Panc1 (cell line): ENCODE measurements around the gene IFI44.

Experiments
- POLR2AphosphoS5 ChIP-seq: IDR thresholded peaks from 2 replicates; pipeline ENCODE4 v1.6.1; 2012; ENCODE audit warnings: mild to moderate bottlenecking, low read depth, low read length, moderate library complexity
- TCF7L2 ChIP-seq: IDR thresholded peaks from 2 replicates; pipeline ENCODE4 v1.6.1; 2011; ENCODE audit warnings: mild to moderate bottlenecking, low read depth, low read length, inconsistent platforms
- TF ChIP-seq, protein P1 (sequence below): fragments of 450-650 bp; IDR thresholded peaks from 2 replicates; pipeline ENCODE4 v1.5.1; 2017; ENCODE audit warnings: mild to moderate bottlenecking

DNA sequence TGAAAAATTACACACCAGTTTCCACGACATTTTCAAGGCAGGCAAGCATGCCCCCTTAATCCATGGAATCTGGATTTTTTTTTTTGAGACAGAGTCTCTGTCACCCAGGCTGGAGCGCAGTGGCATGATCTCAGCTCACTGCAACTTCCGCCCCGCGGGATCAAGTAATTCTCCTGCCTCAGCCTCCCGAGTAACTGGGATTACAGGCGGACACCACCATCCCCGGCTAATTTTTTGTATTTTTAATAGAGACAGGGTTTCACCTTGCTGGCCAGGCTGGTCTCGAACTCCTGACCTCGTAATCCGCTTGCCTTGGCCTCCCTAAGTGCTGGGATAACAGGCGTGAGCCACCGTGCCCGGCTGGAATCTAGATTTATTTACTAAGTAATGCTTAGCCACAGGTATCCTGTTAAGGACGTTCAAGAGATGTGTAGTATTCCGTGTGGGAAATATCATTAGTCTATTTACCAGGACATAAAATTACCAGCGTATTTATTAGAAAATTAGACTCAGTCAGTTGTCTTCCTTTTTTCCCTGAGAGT lies 2.5 kb downstream of the IFI44 start:
- TF ChIP-seq, protein P1, sequence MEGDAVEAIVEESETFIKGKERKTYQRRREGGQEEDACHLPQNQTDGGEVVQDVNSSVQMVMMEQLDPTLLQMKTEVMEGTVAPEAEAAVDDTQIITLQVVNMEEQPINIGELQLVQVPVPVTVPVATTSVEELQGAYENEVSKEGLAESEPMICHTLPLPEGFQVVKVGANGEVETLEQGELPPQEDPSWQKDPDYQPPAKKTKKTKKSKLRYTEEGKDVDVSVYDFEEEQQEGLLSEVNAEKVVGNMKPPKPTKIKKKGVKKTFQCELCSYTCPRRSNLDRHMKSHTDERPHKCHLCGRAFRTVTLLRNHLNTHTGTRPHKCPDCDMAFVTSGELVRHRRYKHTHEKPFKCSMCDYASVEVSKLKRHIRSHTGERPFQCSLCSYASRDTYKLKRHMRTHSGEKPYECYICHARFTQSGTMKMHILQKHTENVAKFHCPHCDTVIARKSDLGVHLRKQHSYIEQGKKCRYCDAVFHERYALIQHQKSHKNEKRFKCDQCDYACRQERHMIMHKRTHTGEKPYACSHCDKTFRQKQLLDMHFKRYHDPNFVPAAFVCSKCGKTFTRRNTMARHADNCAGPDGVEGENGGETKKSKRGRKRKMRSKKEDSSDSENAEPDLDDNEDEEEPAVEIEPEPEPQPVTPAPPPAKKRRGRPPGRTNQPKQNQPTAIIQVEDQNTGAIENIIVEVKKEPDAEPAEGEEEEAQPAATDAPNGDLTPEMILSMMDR, result no peak
- TF ChIP-seq POLR2AphosphoS5, result no peak
- no peak for TF ChIP-seq TCF7L2
